HG02678 (cell line): ENCODE data around the gene SLC35F3.

ENCODE experiments used
- ATAC-seq: cut with Tn5 transposase; IDR thresholded peaks from one replicate; pipeline ENCODE4 v1.9.1; 2021; ENCODE audit warnings: mild to moderate bottlenecking, moderate library complexity; ENCODE audit not compliant: unreplicated experiment

The SLC35F3 gene

DNA sequence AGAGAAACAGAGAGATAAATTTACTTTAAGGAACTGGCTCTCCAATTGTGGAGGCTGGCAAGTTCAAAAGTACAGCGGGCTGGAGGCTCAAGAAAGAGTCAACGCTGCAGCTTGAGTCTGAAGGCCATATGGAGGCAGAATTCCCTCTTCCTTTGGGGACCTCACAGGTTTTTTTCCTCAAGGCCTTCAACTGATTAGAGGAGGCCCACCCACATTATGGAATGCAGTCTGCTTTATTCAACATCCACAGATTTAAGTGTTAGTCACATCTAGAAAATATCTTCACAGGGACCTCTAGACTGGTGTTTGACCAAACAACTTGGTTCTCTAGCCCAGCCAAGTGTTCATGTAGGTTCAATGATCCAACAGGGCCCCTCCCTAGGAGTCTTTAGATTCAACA lies 117.8 kb downstream of the SLC35F3 start:
- ATAC-seq = no peak

DNA sequence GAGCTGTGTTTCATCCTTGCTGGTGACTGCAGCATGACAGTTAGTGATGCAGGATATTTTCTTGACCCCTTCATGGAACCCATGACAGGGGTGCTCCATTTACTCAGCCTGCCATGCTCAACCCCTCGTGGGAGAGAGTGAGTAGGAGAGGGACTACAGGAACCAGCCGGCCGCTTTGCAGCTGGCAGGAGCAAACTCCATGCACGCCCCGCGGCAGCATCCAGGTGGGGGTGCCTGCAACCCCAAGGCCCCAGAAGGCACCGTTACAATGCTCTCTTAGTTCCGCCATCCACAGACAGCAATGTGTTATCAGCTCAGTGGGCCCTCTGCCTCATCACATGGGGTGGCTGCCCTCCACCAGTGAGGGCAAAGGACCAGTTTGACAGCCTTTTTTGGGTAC lies 135.1 kb downstream of the SLC35F3 start:
- ATAC-seq = no peak

DNA sequence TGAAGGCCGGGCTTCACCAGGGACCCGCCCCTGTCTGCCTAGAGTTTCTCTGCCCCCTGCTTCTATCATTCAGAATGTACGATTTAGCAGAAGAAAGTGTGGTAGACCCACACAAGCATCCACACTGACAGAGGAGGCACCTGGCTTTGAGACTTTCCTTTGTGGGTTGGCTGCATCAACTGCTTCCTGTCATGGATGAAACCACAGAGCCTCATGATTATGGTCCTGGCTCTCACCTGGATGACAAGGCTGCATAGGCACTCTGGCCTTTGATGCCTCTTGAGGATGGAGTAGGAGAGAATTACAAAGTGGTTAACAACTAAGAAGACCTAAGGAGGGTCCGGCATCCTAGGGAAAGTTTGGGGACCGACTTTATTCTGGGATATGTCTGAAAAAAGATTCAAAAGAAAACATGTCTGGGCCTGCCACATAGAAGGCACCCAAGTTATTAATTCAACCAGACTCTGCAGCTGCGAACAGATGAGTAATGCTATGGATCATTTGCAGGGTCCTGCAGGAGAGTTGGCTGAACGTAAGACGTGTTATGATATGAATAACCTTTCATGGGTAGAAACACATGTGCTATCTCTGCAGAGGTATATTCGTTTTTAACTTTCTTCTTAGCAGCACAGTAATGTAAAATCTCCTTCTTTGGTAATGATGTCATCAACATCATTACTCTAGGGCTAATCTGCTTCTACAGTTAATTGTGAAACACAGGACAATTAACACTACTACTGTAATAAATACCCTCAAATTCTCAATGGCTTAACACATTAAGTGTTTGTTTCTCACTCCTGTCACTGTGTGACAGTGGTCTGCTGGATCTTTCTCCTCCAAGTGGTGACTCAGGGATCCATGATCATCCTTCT lies 136.2 kb downstream of the SLC35F3 start:
- no peak for ATAC-seq

DNA sequence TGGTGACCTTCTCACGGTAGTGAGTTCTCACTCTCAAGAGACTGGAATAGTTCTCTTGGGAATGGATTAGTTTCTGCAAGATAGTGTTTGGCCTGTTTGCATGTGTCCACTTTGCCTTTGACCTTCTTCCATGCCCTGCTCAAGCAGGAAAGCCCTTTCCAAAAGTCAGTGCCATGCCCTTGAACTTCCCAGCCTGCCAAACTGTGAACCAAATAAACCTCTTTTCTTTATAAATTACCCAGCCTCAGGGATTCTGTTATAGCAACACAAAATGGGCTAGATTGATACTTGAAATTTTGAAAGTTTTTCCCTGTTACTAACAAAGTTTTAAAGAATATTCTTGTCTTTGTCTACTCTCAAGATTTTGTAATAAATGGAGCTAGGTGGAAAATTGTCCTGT lies 139.6 kb downstream of the SLC35F3 start:
- no peak for ATAC-seq

DNA sequence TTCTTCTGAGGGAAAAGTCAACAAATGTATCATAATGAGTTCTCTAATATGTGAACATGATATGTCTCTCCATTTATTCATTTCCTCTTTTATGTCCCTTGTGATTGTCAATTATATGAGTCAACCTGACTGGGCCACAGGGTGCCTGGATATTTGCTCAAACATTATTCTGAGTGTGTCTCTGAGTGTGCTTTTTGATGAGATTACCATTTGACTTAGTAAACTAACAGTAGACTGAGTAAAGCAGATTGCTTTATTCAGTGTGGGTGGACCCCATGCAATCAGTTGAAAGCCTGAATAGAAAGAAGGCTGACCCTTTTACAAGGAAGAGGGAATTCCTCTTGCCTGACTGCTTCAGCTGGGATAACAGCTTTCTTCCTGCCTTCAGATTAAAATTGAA lies 142.6 kb downstream of the SLC35F3 start:
- ATAC-seq = no peak

DNA sequence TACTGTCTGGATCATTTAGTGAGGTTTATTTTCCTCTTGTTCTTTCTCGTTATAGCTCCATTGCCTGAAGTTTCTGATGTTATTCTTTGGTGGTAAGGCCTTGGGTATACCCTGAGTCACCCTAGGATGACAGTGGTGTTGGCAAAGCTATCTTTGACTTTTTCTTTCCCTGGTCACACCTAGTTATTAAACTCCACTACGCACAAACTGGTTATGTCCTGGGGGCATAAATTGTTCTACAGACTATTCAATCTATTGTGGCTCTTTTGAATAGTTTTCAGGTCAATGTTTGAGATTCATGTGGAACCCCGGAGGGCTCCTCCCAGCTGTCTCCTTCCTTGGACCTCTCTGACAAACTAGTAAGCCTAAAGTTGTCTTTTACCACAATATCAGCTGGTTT lies 157.7 kb downstream of the SLC35F3 start:
- ATAC-seq = no peak

DNA sequence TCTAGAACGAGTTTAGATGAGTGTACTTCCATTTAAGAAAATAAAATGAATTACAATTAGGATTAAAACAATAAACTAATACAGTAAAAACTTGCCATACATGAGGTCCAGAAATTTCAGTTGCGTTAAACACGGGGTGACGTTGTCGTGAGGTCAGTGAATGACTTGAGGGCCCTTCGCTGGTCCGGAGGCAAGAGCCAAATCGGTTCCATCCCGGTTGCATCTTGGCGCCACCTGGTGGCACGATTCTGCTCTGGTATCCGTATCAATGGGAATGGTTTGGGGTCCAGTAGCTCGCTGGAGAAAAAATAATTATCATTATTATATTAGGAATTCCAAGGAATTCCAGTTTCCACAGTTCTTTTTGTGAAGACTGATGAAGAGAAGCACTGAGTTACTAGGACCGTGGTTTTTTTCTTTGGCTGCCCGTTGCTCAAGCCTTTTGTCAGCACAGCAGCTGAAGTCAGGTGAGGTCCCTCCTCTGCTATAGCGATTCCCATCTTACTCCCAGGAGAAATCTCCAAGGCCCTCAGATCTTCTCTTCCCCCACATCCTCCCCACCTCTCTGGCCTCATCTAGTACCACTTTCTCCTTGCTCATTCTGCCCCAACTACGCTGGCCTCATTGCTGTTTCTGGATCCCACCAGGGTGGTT lies 161.4 kb downstream of the SLC35F3 start:
- peak; percentile 71 for ATAC-seq

DNA sequence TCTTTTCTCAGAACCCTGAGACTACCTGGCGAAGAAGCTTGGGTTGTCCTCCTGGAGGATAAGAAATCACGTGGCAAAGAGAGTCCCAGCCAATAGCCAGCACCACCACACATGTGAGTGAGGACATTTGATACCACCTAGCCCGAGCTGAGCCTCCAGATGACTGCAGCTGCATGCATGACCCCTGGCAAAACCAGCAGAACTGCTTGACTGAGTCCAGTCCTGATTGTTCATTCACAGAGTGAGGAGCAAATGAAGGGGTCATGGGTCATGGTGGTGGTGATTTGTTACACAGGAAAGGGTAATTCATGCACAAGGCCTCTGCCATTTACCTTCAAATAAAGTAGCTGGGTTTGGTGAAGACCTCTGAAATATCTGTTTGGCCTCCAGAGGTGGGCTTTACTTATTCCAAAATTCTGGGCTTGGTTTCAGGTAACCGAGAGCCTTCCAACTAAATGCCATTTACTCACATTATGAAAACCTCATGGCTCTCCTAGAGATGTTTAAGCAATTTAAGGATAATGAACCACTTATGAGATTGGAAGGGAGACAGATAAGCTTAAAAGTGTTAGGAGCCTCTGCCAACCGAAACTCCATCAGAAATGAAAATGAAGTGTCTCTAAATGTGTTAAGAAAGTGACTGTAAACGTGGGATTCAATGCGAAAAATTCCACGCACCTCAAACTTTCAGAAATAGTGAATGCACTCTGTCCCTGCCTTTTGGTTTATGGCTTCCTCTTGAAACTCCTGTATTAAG lies 163.3 kb downstream of the SLC35F3 start:
- no peak for ATAC-seq

DNA sequence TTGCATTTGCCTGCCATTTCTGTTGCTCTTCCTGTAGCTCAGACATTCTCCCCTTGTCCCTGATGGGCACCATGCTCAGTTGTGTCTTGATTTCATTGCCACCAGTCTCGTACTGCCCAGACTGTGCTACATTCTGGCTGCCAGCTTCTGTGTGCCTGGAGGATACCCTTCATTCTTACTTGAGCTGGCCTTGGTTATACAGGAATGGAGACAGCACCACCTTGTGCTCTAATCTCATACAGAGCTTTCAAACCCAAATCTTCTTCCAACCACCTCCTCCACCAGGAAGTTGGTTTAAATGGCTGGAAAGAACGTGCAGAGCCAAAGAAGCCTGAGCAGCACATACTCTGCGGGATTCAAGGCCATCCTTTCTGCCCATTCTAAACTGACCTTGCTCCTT lies 165.3 kb downstream of the SLC35F3 start:
- ATAC-seq = no peak

DNA sequence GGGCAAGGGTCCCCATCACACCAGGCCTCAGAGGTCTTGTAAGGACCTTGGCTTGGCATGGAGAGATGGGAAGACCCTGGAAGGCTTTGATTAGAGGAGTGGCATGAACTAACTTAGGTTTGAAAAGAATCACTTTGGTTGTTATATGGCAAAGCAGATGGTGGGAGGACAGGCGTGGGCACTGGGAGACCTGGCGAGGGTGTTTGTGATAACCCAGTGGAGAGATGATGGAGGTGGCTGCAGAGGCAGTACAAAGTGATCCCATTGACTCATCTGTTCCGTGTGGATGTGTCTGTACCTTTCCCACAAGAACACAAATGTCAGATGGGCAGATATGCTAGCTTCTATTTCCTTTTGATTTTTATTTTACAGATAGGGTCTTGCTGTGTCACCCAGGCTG lies 168.3 kb downstream of the SLC35F3 start:
- no peak for ATAC-seq

DNA sequence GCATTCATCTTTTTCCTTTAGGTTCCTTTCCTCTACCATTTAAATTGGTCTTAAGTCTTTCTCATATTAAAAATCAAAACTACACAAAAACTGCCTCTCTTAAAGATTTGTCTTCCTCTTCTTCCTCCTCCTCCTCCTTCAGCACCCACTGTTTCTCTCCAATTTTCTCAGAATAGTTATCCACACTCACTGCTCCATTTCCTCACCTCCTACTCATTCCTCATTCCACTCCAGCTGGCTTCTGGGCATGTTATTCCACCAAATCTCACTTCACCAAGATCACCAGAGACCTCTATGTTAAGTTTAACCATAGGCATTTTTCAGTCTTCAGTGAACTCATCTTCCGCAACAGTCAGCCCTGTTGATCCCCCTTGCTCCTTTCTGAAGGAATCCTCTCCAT lies 173.7 kb downstream of the SLC35F3 start:
- no peak for ATAC-seq

DNA sequence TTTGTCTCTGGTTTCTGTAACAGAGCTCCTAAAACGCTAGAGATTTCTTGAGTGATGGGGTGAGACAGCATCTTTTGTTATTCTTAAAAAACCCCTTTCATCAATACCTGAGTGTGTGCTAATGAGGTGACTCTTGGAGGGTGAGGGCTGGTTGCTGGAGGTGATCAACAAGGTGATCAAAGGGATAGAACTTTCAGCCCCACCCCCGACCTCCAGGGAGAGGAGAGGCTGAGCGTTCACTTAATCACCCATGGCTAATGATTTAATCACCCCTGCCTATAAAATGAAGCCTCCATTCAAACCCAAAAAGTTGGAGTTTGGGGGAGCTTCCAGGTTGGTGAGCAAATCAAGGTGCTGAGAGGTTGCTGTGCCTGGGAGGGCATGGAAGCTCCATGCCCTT lies 175.4 kb downstream of the SLC35F3 start:
- ATAC-seq = no peak

DNA sequence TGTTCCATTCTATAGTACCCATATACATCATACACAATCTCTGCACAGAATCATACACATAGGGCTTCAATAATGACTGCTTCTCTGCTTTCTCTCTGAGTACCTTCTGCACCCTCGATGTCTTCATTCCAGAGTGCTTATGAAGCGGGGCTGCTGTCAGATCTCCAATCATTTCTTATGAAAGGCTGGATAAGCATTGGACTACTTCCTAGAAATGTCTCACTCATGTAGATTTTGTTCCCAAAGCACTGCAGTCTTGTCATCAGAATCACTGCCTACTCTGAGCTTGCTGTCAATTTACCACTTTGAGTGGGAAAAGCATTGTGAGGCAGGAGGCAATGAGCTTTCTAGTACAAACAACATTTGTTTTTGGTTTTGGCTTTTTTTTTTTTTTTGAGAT lies 179.0 kb downstream of the SLC35F3 start:
- no peak for ATAC-seq

DNA sequence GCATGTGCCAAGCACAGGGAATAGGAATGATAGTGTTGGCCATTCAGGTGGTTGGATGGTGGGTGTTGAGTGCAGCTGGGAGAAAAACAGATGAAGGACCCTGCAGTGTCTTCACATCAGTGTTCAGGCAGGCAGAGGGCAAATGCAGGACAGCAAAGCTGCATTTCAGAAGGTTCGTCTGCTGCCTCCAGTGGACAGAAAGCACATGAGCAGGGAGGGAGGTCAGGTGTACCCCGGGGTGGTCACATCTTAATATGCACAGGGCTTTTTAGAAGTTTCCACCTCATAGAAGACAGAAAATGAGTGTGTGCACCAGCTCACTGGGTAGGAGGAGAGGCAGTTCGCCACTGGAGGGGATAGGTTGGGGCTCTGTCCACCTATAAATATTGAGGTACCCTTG lies 184.9 kb downstream of the SLC35F3 start:
- ATAC-seq = no peak

DNA sequence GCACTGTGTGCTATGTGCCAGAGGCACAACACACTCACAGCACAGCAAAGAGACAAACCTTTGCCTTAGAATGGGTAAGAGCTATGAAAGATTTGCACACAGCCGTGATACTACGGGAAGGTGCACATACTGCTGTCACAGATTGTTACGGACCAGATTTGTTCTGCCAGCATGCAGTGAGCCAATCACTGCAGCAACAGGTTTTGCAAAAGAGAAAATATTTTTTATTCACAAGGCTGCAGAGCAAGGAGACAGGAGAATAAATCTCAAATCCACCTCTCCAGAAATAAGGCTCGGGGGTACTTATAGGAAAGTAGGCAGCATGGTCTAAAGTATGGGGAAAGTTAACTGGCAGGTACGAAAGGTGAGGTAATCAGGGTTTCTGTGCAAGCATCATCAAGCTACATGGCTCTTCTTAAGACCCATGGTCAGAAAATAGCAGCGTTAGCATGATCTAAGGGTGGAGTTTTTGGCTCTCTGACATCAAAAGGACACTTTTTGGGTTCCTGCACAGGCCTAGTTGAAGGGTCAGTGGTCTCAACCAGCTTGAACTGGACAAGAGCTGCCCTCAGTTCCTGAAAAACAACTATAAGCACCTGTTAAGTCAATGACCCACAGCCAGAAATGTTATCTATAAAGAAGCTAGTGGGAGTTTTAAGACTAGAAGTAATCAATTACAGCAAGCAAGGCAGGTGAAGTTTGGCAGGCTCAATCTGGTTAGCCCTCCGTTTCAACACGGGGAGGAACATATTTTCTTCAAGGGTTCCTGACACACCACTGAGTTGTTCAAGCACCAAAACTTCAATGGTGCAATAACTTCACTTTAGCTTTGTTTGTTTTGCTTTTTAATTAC lies 186.0 kb downstream of the SLC35F3 start:
- no peak for ATAC-seq

DNA sequence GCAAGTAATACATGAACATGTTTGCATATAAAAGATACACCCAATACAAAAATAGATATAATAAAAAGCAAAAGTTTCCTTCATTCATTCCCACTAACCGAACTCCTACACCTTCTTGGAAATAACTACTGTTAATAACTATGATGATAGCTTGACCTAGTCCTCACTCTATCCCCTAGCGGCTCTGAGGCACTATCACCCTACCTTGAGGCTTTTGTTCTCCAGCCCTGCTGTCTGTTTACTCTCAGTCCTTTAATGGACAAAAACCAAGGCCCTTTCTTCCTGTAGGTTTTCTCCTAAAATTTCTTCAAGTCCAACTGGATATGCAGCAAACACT lies 186.6 kb downstream of the SLC35F3 start:
- no peak for ATAC-seq

DNA sequence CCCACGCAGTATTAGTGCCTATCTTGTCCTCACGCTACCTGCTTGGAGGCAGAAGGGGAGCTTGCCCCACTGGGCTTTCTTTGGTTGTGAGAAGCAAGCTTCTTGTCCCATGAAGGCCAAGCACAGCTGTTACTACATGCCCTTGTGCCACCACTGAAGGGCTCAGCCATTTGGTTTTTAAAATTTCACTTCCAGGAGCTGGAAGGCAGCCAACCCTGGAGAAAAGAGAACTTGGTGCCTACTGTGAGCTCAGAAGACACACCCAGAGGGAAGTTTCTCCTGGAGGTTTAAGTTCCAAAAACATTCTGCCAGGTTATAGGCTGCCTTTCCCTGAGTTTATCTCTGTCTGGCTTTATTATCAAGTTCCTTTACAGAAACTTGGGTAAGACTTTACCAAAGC lies 187.4 kb downstream of the SLC35F3 start:
- no peak for ATAC-seq

DNA sequence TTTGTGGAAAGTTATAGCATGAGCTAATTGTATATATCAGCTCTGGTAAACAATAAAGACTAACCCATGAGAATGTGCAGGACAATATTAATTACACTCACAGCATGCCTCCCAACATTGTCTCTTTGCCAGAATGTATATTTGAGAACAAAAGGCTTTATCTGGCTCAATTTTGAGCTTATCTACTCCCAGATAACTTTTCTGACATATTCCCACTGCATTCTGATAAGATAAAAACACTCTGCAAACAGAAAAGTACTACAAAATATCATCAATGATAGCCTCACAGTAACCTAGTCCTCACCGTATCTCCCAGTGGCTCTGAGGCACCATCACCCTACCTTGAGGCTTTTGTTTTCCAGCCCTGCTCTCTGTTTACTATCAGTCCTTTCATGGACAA lies 188.6 kb downstream of the SLC35F3 start:
- ATAC-seq = no peak

DNA sequence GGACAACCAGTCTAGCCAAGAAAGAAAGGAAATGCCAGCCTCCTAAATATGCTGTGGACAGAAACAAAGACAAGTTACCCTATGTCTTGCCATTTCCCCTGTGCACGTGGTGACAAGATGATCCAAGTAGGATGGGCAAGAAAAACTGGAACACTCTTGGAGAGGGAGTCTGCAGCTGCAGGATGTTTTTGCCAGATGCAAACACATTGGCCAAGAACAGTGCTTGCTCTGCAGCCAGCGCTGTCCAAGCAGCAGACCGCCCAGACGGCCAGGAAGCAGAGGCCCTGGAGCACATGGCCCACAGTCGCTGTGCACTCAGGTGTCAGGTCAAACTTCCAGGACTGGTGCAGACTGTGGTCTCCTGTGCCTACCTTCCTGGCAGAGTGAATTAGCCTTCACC lies 189.3 kb downstream of the SLC35F3 start:
- ATAC-seq = no peak

DNA sequence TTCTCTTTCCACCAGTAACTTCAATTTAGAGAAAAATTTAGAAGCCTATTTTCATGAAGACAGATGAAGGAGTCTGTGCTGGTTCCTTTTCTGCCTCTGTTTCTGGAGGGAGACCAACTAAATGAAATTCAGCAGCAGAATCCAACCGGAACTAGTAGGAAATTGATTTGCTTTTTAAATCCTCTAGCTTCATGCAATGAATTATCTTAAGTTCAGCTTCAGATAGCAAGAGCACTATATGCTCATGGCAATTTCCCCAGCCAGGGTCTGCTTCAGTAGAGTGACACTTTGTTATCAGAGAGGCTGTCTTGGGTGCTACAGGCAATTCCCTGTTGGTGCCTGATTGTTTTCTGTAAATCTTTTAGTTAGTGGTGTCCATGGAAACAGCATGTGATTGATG lies 189.7 kb downstream of the SLC35F3 start:
- no peak for ATAC-seq

DNA sequence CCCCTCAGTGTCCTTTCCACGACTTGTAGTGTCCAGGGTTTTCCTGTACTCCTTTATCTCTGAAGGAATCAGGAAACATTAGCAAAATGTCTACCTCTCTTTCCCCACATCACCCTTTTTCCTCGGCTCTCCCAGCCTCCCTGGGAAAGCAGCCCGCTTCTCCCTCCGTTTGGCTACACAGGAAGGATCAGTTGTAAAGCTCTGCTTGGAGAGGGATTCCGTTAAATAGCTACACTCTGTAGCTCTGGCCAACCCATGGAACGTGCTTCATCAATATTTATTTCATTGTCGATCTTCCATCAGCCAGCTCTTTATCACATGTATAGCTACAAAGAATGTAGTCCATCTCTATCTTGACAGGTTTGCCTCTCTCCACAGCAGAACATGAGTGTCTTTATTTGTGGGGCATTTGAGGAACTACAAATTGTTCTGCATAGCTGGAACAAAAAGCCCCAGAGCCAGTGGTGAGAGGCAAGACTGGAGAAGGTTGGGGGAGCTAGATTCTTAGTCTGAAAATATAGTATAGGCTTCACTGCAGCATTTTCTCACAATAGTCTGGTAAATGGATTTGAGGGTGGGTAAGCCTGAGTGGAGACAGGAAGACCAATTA lies 191.8 kb downstream of the SLC35F3 start:
- ATAC-seq = no peak
